Activated CD8-positive, alpha-beta memory T cell treated with anti-CD3 and anti-CD28 coated beads, Interleukin-2, amount 10 ng/mL, durations not matched to agents 7 days and 5 days (primary cell): Measurements from ENCODE around the gene SYNPR. TPM values are rescaled to one million over a fixed set of nuclear protein-coding genes. Genes with fewer than 3 reads are reported as not detected.
A peak's percentile ranks its signal among the peaks of the same experiment; 100 is the strongest.

Experiments used
- ATAC-seq: fragments of 150-1000 bp; cut with Tn5 transposase; one replicate; pipeline ENCODE4 v1.10.0; 2021; ENCODE audit warnings: moderate library complexity
- CTCF ChIA-PET: fragments of 350-600 bp; sonication (Branson Sonifier 250); formaldehyde crosslinking; loops from one replicate; lab custom pipeline; 2021; ENCODE audit warnings: antibody characterized with exemption; lab: Charles Lee
- DNase-seq: peaks from one replicate; pipeline ENCODE4 v3.0.0-alpha.2; 2020
- H3K27ac Mint-ChIP-seq: one replicate; pipeline ENCODE4 v1.8.0; 2021; ENCODE audit warnings: mild to moderate bottlenecking, mixed read lengths
- H3K27me3 Mint-ChIP-seq: one replicate; pipeline ENCODE4 v1.8.0; 2021; ENCODE audit warnings: mixed read lengths
- H3K36me3 Mint-ChIP-seq: one replicate; pipeline ENCODE4 v1.8.0; 2021; ENCODE audit warnings: mild to moderate bottlenecking, mixed read lengths
- H3K4me1 Mint-ChIP-seq: one replicate; pipeline ENCODE4 v1.8.0; 2021; ENCODE audit warnings: mixed read lengths
- H3K4me3 Mint-ChIP-seq: one replicate; pipeline ENCODE4 v1.8.0; 2021; ENCODE audit warnings: mild to moderate bottlenecking, moderate library complexity, mixed read lengths
- H3K9me3 Mint-ChIP-seq: one replicate; pipeline ENCODE4 v1.8.0; 2022; ENCODE audit warnings: low read depth, mixed read lengths
- total RNA-seq, 2 experiments: library from RNA; stranded (reverse); gene quantifications; one replicate each; pipeline ENCODE4 v1.2.3, GENCODE V29; 2021

The SYNPR gene
- total RNA-seq, 2 experiments from 2014 or later, result not detected

GRCh38 chr3:63328365-63328764 lies 50.3 kb downstream of the SYNPR start:
- H3K9me3 Mint-ChIP-seq, result no peaks in the 10 kb centered on the region
- no peaks in the 10 kb centered on the region for H3K27me3 Mint-ChIP-seq
- no peaks in the 10 kb centered on the region for H3K4me1 Mint-ChIP-seq
- no peak for ATAC-seq
- no peak overlapping the region for H3K4me3 Mint-ChIP-seq
- H3K36me3 Mint-ChIP-seq, result no peaks in the 10 kb centered on the region
- DNase-seq, result no peak
- H3K27ac Mint-ChIP-seq, result no peak overlapping the region
- CTCF ChIA-PET, result no interaction called here

GRCh38 chr3:63331520-63331919 lies 53.4 kb downstream of the SYNPR start:
- Mint-ChIP-seq H3K9me3 (no peaks in the 10 kb centered on the region), H3K27me3 (no peaks in the 10 kb centered on the region), H3K36me3 (no peaks in the 10 kb centered on the region), H3K4me3 (no peak overlapping the region), H3K4me1 (no peaks in the 10 kb centered on the region), H3K27ac (no peak overlapping the region)
- no peak for ATAC-seq
- CTCF ChIA-PET, result no interaction called here
- no peak for DNase-seq

- no peak for DNase-seq
- Mint-ChIP-seq H3K9me3 (no peaks in the 10 kb centered on the region), H3K4me1 (no peaks in the 10 kb centered on the region), H3K27me3 (no peaks in the 10 kb centered on the region), H3K36me3 (no peaks in the 10 kb centered on the region), H3K27ac (no peak overlapping the region), H3K4me3 (no peak overlapping the region)
- CTCF ChIA-PET, result no interaction called here
- ATAC-seq, result no peak
These were observed 55.7 kb downstream of the SYNPR start for GRCh38 chr3:63333815-63334214.

GRCh38 chr3:63338351-63338750 lies 60.2 kb downstream of the SYNPR start:
- CTCF ChIA-PET, result no interaction called here
- H3K36me3 Mint-ChIP-seq, result no peaks in the 10 kb centered on the region
- H3K4me1 Mint-ChIP-seq, result no peaks in the 10 kb centered on the region
- no peaks in the 10 kb centered on the region for H3K9me3 Mint-ChIP-seq
- ATAC-seq (no peak), DNase-seq (no peak)
- H3K27ac Mint-ChIP-seq, result no peak overlapping the region
- no peak overlapping the region for H3K4me3 Mint-ChIP-seq
- peaks cover 3% of the 10 kb centered on the region for H3K27me3 Mint-ChIP-seq

- CTCF ChIA-PET, result interaction anchor here (1.0 kb wide), 1 partner anchor 475 kb away, joined by 3 read pairs; no protein-coding TSS in a partner anchor
- no peaks in the 10 kb centered on the region for H3K9me3 Mint-ChIP-seq
- peak; percentile 36 for ATAC-seq
- peaks cover 5% of the 10 kb centered on the region for H3K4me1 Mint-ChIP-seq
- peaks cover 6% of the 10 kb centered on the region for H3K27me3 Mint-ChIP-seq
- no peak overlapping the region for H3K27ac Mint-ChIP-seq
- no peak overlapping the region for H3K4me3 Mint-ChIP-seq
- no peaks in the 10 kb centered on the region for H3K36me3 Mint-ChIP-seq
- DNase-seq, result peak; percentile 51
These were observed 65.6 kb downstream of the SYNPR start for GRCh38 chr3:63343674-63344073.

GRCh38 chr3:63344661-63345060 lies 66.6 kb downstream of the SYNPR start:
- CTCF ChIA-PET, result no interaction called here
- Mint-ChIP-seq H3K27ac (no peak overlapping the region), H3K4me3 (no peak overlapping the region), H3K4me1 (peaks cover 5% of the 10 kb centered on the region), H3K9me3 (no peaks in the 10 kb centered on the region), H3K36me3 (no peaks in the 10 kb centered on the region), H3K27me3 (peaks cover 8% of the 10 kb centered on the region)
- ATAC-seq, result no peak
- DNase-seq, result no peak

- Mint-ChIP-seq H3K4me3 (no peak overlapping the region), H3K27ac (no peak overlapping the region), H3K9me3 (no peaks in the 10 kb centered on the region), H3K4me1 (no peaks in the 10 kb centered on the region), H3K36me3 (no peaks in the 10 kb centered on the region), H3K27me3 (peaks cover 14% of the 10 kb centered on the region)
- ATAC-seq (no peak), DNase-seq (peak; percentile 54)
- CTCF ChIA-PET, result interaction anchor here (1.4 to 3.6 kb wide), 2 partner anchors 467 to 470 kb away, joined by 4 to 36 read pairs; partner anchors contain the start of gene C3orf49
These were observed 71.8 kb downstream of the SYNPR start for GRCh38 chr3:63349583-63350573.

- ATAC-seq (no peak), DNase-seq (no peak)
- no peaks in the 10 kb centered on the region for H3K36me3 Mint-ChIP-seq
- H3K4me1 Mint-ChIP-seq, result no peaks in the 10 kb centered on the region
- H3K4me3 Mint-ChIP-seq, result no peak overlapping the region
- no peaks in the 10 kb centered on the region for H3K9me3 Mint-ChIP-seq
- peaks cover 14% of the 10 kb centered on the region for H3K27me3 Mint-ChIP-seq
- CTCF ChIA-PET, result interaction anchor here (0.9 to 3.6 kb wide), 2 partner anchors 466 to 467 kb away, joined by 6 to 36 read pairs; partner anchors contain the start of gene C3orf49
- H3K27ac Mint-ChIP-seq, result no peak overlapping the region
These were observed 73.3 kb downstream of the SYNPR start for GRCh38 chr3:63351159-63352007.

GRCh38 chr3:63352008-63352279 lies 73.8 kb downstream of the SYNPR start:
- no peaks in the 10 kb centered on the region for H3K9me3 Mint-ChIP-seq
- DNase-seq (no peak), ATAC-seq (no peak)
- H3K27me3 Mint-ChIP-seq, result peaks cover 14% of the 10 kb centered on the region
- no peaks in the 10 kb centered on the region for H3K36me3 Mint-ChIP-seq
- no peak overlapping the region for H3K4me3 Mint-ChIP-seq
- CTCF ChIA-PET, result interaction anchor here (0.9 kb wide), 1 partner anchor 467 kb away, joined by 6 read pairs; the partner anchor contains the start of gene C3orf49
- H3K4me1 Mint-ChIP-seq, result no peaks in the 10 kb centered on the region
- no peak overlapping the region for H3K27ac Mint-ChIP-seq

GRCh38 chr3:63353383-63353782 lies 75.3 kb downstream of the SYNPR start:
- CTCF ChIA-PET, result no interaction called here
- H3K27ac Mint-ChIP-seq, result no peak overlapping the region

GRCh38 chr3:63354160-63354559 lies 76.1 kb downstream of the SYNPR start:
- Mint-ChIP-seq H3K36me3 (no peaks in the 10 kb centered on the region), H3K4me1 (no peaks in the 10 kb centered on the region), H3K27ac (no peak overlapping the region), H3K27me3 (peaks cover 11% of the 10 kb centered on the region), H3K4me3 (no peak overlapping the region), H3K9me3 (no peaks in the 10 kb centered on the region)
- ATAC-seq (no peak), DNase-seq (no peak)
- CTCF ChIA-PET, result no interaction called here

More at GRCh38 chr3:63353383-63353782, 75.3 kb downstream of the SYNPR start:
- Mint-ChIP-seq H3K4me1 (no peaks in the 10 kb centered on the region), H3K9me3 (no peaks in the 10 kb centered on the region), H3K36me3 (no peaks in the 10 kb centered on the region), H3K27me3 (peaks cover 13% of the 10 kb centered on the region), H3K4me3 (no peak overlapping the region)
- no peak for ATAC-seq
- no peak for DNase-seq

GRCh38 chr3:63355809-63356208 lies 77.7 kb downstream of the SYNPR start:
- Mint-ChIP-seq H3K9me3 (no peaks in the 10 kb centered on the region), H3K27ac (no peak overlapping the region), H3K4me3 (no peak overlapping the region), H3K36me3 (no peaks in the 10 kb centered on the region), H3K4me1 (no peaks in the 10 kb centered on the region), H3K27me3 (peaks cover 9% of the 10 kb centered on the region)
- CTCF ChIA-PET, result no interaction called here
- ATAC-seq (no peak), DNase-seq (no peak)

GRCh38 chr3:63364495-63364894 lies 86.4 kb downstream of the SYNPR start:
- no peak for DNase-seq
- Mint-ChIP-seq H3K27ac (no peak overlapping the region), H3K36me3 (no peaks in the 10 kb centered on the region), H3K9me3 (no peaks in the 10 kb centered on the region), H3K4me1 (no peaks in the 10 kb centered on the region), H3K27me3 (peaks cover 4% of the 10 kb centered on the region), H3K4me3 (no peak overlapping the region)
- CTCF ChIA-PET, result no interaction called here
- no peak for ATAC-seq
